Trophoblast cell (in vitro differentiated cells and primary cell): ENCODE measurements around the gene GPR132.

Source experiments
- DNase-seq, 2 donors: peaks; one replicate each; pipeline ENCODE4 v3.0.0-alpha.2; 2016
- H2AFZ ChIP-seq: 2 replicates; pipeline ENCODE4 v1.6.1; 2013; ENCODE audit warnings: low read length, moderate library complexity, mild to moderate bottlenecking; ENCODE audit not compliant: insufficient read depth, poor library complexity
- H2AK5ac ChIP-seq: 2 replicates; pipeline ENCODE4 v1.6.1; 2013; ENCODE audit warnings: mild to moderate bottlenecking, low read length
- H2BK120ac ChIP-seq: 2 replicates; pipeline ENCODE4 v1.6.1; 2013; ENCODE audit warnings: low read length, mild to moderate bottlenecking, moderate library complexity; ENCODE audit not compliant: insufficient read depth, poor library complexity
- H2BK12ac ChIP-seq: 2 replicates; pipeline ENCODE4 v1.6.1; 2013; ENCODE audit warnings: mild to moderate bottlenecking, low read length, moderate library complexity
- H2BK5ac ChIP-seq: 2 replicates; pipeline ENCODE4 v1.6.1; 2013; ENCODE audit warnings: low read length, low read depth, moderate library complexity, mild to moderate bottlenecking; ENCODE audit not compliant: poor library complexity
- H3K14ac ChIP-seq: 2 replicates; pipeline ENCODE4 v1.6.1; 2013; ENCODE audit warnings: mild to moderate bottlenecking, low read length
- H3K18ac ChIP-seq: 2 replicates; pipeline ENCODE4 v1.6.1; 2013; ENCODE audit warnings: mild to moderate bottlenecking, low read length
- H3K23ac ChIP-seq: 2 replicates; pipeline ENCODE4 v1.6.1; 2013; ENCODE audit warnings: low read length
- H3K27ac ChIP-seq: 2 replicates; pipeline ENCODE4 v1.5.1; 2013; ENCODE audit warnings: low read depth, mild to moderate bottlenecking, inconsistent platforms, low read length, moderate library complexity
- H3K27me3 ChIP-seq: 2 replicates; pipeline ENCODE4 v1.6.1; 2013; ENCODE audit warnings: inconsistent platforms, mild to moderate bottlenecking, low read length, moderate library complexity; ENCODE audit not compliant: insufficient read depth
- H3K36me3 ChIP-seq, 2 experiments: 1 replicate in 1 of 2; 2 replicates in 1 of 2; pipeline ENCODE4 v1.6.1; 2013; ENCODE audit warnings: low read length in 2 of 2, mild to moderate bottlenecking in 2 of 2, moderate library complexity in 1 of 2; ENCODE audit not compliant: insufficient read depth in 2 of 2, control insufficient read depth in 1 of 2
- H3K4ac ChIP-seq: 2 replicates; pipeline ENCODE4 v1.6.1; 2013; ENCODE audit warnings: low read depth, mild to moderate bottlenecking, low read length, moderate library complexity
- H3K4me1 ChIP-seq, 2 experiments: 1 replicate in 1 of 2; 2 replicates in 1 of 2; pipeline ENCODE4 v1.6.1; 2013; ENCODE audit warnings: low read length in 2 of 2, mild to moderate bottlenecking in 2 of 2, moderate library complexity in 1 of 2; ENCODE audit not compliant: insufficient read depth in 2 of 2, control insufficient read depth in 1 of 2
- H3K4me2 ChIP-seq: 2 replicates; pipeline ENCODE4 v1.6.1; 2013; ENCODE audit warnings: inconsistent platforms, mild to moderate bottlenecking, low read length, moderate library complexity
- H3K4me3 ChIP-seq: 2 replicates; pipeline ENCODE4 v1.5.1; 2013; ENCODE audit warnings: mild to moderate bottlenecking, low read depth, low read length, inconsistent platforms
- H3K79me1 ChIP-seq: one replicate; pipeline ENCODE4 v1.6.1; 2013; ENCODE audit warnings: low read length
- H3K79me2 ChIP-seq: 2 replicates; pipeline ENCODE4 v1.6.1; 2013; ENCODE audit warnings: low read length, mild to moderate bottlenecking; ENCODE audit not compliant: control insufficient read depth, insufficient read depth, poor library complexity
- H3K9ac ChIP-seq: 2 replicates; pipeline ENCODE4 v1.6.1; 2013; ENCODE audit warnings: mild to moderate bottlenecking, low read length
- H3K9me3 ChIP-seq: 2 replicates; pipeline ENCODE4 v1.6.1; 2013; ENCODE audit warnings: low read depth, mild to moderate bottlenecking, control low read depth, inconsistent platforms, low read length; ENCODE audit not compliant: insufficient read depth
- H4K12ac ChIP-seq: 2 replicates; pipeline ENCODE4 v1.6.1; 2013; ENCODE audit warnings: low read depth, mild to moderate bottlenecking, low read length, moderate library complexity
- H4K8ac ChIP-seq: 2 replicates; pipeline ENCODE4 v1.6.1; 2013; ENCODE audit warnings: low read depth, mild to moderate bottlenecking, low read length, moderate library complexity
- H4K91ac ChIP-seq: one replicate; pipeline ENCODE4 v1.6.1; 2013; ENCODE audit warnings: low read depth, mild to moderate bottlenecking, low read length, moderate library complexity
- WGBS: extraction: QIAGEN DNeasy Blood & Tissue Kit; methylation state at CpG from one replicate; pipeline ENCODE4 v1.1.7; 2013; ENCODE audit warnings: missing lambda C conversion rate; ENCODE audit not compliant: insufficient read length, insufficient coverage; ENCODE audit errors: extremely low coverage; 5-methylcytosine and 5-hydroxymethylcytosine counted together

The GPR132 gene

DNA sequence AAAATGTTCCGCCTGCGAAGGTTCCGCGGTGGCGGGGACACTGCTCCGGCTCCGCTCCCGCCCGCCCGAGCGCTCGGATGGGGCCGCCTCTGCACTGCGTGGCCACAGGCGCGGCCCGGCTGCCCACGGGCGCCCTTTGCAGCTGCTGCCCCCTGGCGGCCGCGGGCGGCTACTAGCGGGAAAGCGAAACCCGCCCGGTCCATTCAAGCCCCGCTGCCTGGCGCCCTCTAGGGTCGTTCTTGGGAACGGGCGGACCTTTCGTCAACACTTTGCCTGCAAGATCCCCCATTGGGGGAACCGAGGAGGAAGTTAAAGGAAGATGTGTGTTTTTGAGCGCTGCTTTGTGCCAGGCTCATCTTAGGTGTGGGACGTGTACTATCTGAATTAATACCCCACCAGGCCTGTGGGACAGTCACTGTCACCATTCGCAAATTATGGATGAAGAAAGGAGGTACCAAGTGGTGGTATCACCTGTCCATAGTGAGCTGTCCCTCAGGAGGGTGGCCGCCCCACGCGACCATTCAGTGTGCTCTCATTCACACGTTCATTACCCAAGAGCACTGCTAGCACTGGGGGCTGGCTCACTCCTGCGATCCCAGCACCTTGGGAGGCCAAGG is 19.4 kb downstream of the GPR132 start:
- peaks cover 2% of the 10 kb centered on the region for H3K27me3 ChIP-seq
- H3K9me3 ChIP-seq = no peaks in the 10 kb centered on the region
- H3K23ac ChIP-seq = peak overlapping the region; percentile 37
- no peaks in the 10 kb centered on the region for H3K4me1 ChIP-seq
- no peak overlapping the region for H4K91ac ChIP-seq
- H3K4me3 ChIP-seq = no peak overlapping the region
- no peak overlapping the region for H2AK5ac ChIP-seq
- no peak overlapping the region for H3K4me2 ChIP-seq
- no peak overlapping the region for H3K14ac ChIP-seq
- DNase-seq = peak; percentile 80 to 94
- no peak overlapping the region for H3K9ac ChIP-seq
- H4K8ac ChIP-seq = no peak overlapping the region
- no peak overlapping the region for H2BK5ac ChIP-seq
- H3K27ac ChIP-seq = no peak overlapping the region
- no CpG with 5 or more reads among the region's 42 CpGs for WGBS
- H2BK12ac ChIP-seq = no peak overlapping the region
- H3K79me2 ChIP-seq = no peaks in the 10 kb centered on the region
- no peak overlapping the region for H3K18ac ChIP-seq
- no peak overlapping the region for H4K12ac ChIP-seq
- H3K36me3 ChIP-seq = no peaks in the 10 kb centered on the region
- H3K79me1 ChIP-seq = no peaks in the 10 kb centered on the region
- H3K4ac ChIP-seq = no peak overlapping the region
- H2AFZ ChIP-seq = no peak overlapping the region
- no peak overlapping the region for H2BK120ac ChIP-seq

DNA sequence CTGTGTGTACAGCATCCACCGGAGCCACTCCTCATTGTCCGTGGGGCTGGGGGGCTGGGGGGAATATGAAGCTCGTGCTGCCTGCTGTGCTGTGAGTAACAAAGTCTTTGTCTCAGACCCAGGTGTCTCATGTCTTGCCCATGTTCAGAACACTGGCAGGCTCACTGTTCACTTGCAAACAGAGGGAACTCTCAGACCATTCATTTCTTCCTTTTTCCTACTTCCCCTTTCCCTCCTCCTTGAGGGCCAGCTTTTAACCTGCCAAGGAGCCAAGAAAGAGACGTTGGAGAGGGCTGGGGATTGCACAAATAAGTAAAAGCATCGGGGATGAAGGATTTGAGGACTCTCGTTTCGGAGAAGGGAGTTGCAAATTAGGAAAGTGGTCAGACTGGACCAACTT is 21.6 kb downstream of the GPR132 start:
- H3K9me3 ChIP-seq = no peaks in the 10 kb centered on the region
- H3K79me2 ChIP-seq = no peaks in the 10 kb centered on the region
- H3K14ac ChIP-seq = no peak overlapping the region
- H3K23ac ChIP-seq = no peak overlapping the region
- H3K4me2 ChIP-seq = no peak overlapping the region
- H2AK5ac ChIP-seq = no peak overlapping the region
- H3K79me1 ChIP-seq = no peaks in the 10 kb centered on the region
- H3K36me3 ChIP-seq = no peaks in the 10 kb centered on the region
- H2BK12ac ChIP-seq = no peak overlapping the region
- H2BK120ac ChIP-seq = no peak overlapping the region
- H3K4me1 ChIP-seq = no peaks in the 10 kb centered on the region
- H4K91ac ChIP-seq = no peak overlapping the region
- H3K4me3 ChIP-seq = no peak overlapping the region
- H2AFZ ChIP-seq = no peak overlapping the region
- no peak overlapping the region for H2BK5ac ChIP-seq
- H3K27ac ChIP-seq = no peak overlapping the region
- H3K4ac ChIP-seq = no peak overlapping the region
- H4K8ac ChIP-seq = no peak overlapping the region
- no peak overlapping the region for H3K18ac ChIP-seq
- H3K27me3 ChIP-seq = peaks cover 2% of the 10 kb centered on the region
- no CpG with 5 or more reads among the region's 7 CpGs for WGBS
- DNase-seq = no peak
- H3K9ac ChIP-seq = no peak overlapping the region
- no peak overlapping the region for H4K12ac ChIP-seq

DNA sequence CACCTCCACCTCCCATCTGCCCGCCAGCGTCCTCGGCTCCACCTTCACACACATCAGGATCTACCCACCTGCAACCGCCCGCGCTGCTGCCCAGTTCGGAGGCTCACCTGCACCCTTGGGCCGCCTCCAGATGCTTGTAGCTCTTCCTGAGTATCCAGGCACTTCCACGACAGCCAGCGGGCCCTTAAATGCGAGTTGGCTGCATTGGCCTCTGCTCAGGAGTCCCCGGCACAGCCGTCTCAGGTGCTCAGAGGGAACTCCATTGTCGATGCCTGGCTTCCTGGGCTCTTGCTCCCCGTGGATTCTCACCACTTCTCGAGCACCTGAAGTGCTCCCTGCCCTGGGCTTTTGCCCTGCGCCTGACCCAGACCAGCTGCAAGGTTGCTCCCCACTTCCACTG is 22.4 kb downstream of the GPR132 start:
- Histone ChIP-seq H2BK120ac (no peak overlapping the region), H3K36me3 (no peaks in the 10 kb centered on the region), H4K8ac (no peak overlapping the region), H4K91ac (no peak overlapping the region), H3K23ac (no peak overlapping the region), H3K18ac (no peak overlapping the region), H3K79me2 (no peaks in the 10 kb centered on the region), H3K9me3 (no peaks in the 10 kb centered on the region), H3K4ac (no peak overlapping the region), H2AK5ac (no peak overlapping the region), H3K4me3 (no peak overlapping the region), H2BK12ac (no peak overlapping the region), H4K12ac (no peak overlapping the region), H3K27me3 (peaks cover 2% of the 10 kb centered on the region), H3K79me1 (no peaks in the 10 kb centered on the region), H3K14ac (no peak overlapping the region), H3K9ac (no peak overlapping the region), H3K27ac (no peak overlapping the region), H3K4me2 (no peak overlapping the region), H3K4me1 (no peaks in the 10 kb centered on the region), H2BK5ac (no peak overlapping the region), H2AFZ (no peak overlapping the region)
- DNase-seq = no peak
- no CpG with 5 or more reads among the region's 17 CpGs for whole genome bisulfite sequencing

DNA sequence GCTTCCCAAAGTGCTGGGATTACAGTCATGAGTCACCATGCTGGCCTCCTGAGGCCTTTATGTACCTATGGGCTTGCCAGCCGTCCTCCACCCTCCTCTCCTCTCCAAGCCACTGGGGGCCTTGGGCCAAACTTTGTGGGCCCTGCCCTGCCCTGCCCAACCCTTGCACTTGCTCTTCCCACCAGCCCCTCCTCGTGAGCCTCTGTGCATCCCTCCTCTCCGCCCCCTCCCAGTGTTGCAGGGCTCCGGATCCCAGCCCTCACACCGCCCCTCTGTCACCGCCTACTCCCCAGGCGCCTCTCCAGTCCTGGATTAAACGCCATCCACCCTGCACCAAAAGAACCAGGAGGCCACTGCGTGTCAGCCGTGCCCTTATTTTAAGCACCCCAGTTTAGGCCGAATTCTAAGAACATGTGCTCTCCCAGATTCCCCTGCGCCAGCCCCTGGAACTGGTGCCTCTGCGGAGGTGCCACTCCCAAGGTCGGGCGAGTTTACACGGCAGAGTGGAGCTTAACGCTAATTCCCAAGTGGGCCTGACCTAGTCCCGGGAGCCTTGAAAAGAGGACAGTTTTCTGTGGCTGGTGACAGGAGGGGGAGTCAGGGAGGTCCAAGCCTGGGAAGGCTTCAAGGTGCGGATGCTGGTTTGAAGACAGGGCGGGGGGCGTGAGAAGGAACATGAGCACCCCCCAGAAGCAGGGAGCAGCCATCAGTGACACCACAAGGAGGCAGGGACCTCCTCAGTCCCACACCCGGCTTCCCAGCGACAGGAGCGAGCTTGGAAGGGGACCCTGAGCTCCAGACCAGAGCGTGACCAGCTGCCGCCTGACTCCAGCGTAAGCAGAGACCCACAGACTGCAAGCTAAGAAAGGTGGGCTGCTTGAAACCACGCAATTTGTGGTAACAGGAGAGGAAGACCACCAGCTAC is 23.1 kb downstream of the GPR132 start:
- H3K18ac ChIP-seq = no peak overlapping the region
- H3K4me2 ChIP-seq = no peak overlapping the region
- no peak overlapping the region for H3K9ac ChIP-seq
- no peak overlapping the region for H3K23ac ChIP-seq
- no peak overlapping the region for H2AFZ ChIP-seq
- DNase-seq = no peak
- H3K36me3 ChIP-seq = no peaks in the 10 kb centered on the region
- no peak overlapping the region for H2BK5ac ChIP-seq
- H3K27me3 ChIP-seq = peaks cover 2% of the 10 kb centered on the region
- H4K91ac ChIP-seq = no peak overlapping the region
- no peak overlapping the region for H3K4me3 ChIP-seq
- no CpG with 5 or more reads among the region's 28 CpGs for WGBS
- no peaks in the 10 kb centered on the region for H3K79me1 ChIP-seq
- H2BK12ac ChIP-seq = no peak overlapping the region
- no peak overlapping the region for H2BK120ac ChIP-seq
- H3K4me1 ChIP-seq = no peaks in the 10 kb centered on the region
- no peaks in the 10 kb centered on the region for H3K79me2 ChIP-seq
- H3K9me3 ChIP-seq = no peaks in the 10 kb centered on the region
- no peak overlapping the region for H4K8ac ChIP-seq
- H2AK5ac ChIP-seq = no peak overlapping the region
- no peak overlapping the region for H3K27ac ChIP-seq
- H4K12ac ChIP-seq = no peak overlapping the region
- H3K4ac ChIP-seq = no peak overlapping the region
- no peak overlapping the region for H3K14ac ChIP-seq
